HG03175 (cell line): ENCODE measurements around the gene PLA2G6.
"Not testable (repeated sequence)": the region's sequence is repeated elsewhere in the genome, so short reads cannot be mapped to it uniquely, and the experiment has no call there.

Experiments used
- ATAC-seq: cut with Tn5 transposase; IDR thresholded peaks from one replicate; pipeline ENCODE4 v1.9.1; 2021; ENCODE audit warnings: mild to moderate bottlenecking, moderate library complexity; ENCODE audit not compliant: unreplicated experiment

Gene PLA2G6

GRCh38 chr22:38171927-38172831 lies 9.5 kb downstream of the PLA2G6 start:
- ATAC-seq, result no peak

- ATAC-seq, result no peak
Observed at GRCh38 chr22:38170469-38170868, 11.2 kb downstream of the PLA2G6 start.

GRCh38 chr22:38169116-38169515 lies 12.5 kb downstream of the PLA2G6 start:
- no peak for ATAC-seq

- no peak for ATAC-seq
Observed at GRCh38 chr22:38167988-38168407, 13.6 kb downstream of the PLA2G6 start.

GRCh38 chr22:38165922-38166593 lies 15.6 kb downstream of the PLA2G6 start:
- ATAC-seq, result no peak

GRCh38 chr22:38164551-38164918 lies 17.1 kb downstream of the PLA2G6 start:
- no peak for ATAC-seq

GRCh38 chr22:38163844-38164550 lies 17.6 kb downstream of the PLA2G6 start:
- no peak for ATAC-seq

- no peak for ATAC-seq
Observed at GRCh38 chr22:38162881-38163843, 18.5 kb downstream of the PLA2G6 start.

GRCh38 chr22:38155703-38156102 lies 25.9 kb downstream of the PLA2G6 start:
- no peak for ATAC-seq

- ATAC-seq, result not testable (repeated sequence)
Observed at GRCh38 chr22:38154563-38154915, 27.1 kb downstream of the PLA2G6 start.

- ATAC-seq, result no peak
Observed at GRCh38 chr22:38153821-38154562, 27.6 kb downstream of the PLA2G6 start.

GRCh38 chr22:38151126-38151500 lies 30.5 kb downstream of the PLA2G6 start:
- ATAC-seq, result no peak

- ATAC-seq, result no peak
Observed at GRCh38 chr22:38148245-38148644, 33.4 kb downstream of the PLA2G6 start.

- not testable (repeated sequence) for ATAC-seq
Observed at GRCh38 chr22:38146166-38146565, 35.5 kb downstream of the PLA2G6 start.

GRCh38 chr22:38144025-38144405 lies 37.6 kb downstream of the PLA2G6 start:
- ATAC-seq, result no peak

- ATAC-seq, result no peak
Observed at GRCh38 chr22:38142606-38143005, 39.0 kb downstream of the PLA2G6 start.

GRCh38 chr22:38141217-38141973 lies 40.2 kb downstream of the PLA2G6 start:
- no peak for ATAC-seq

GRCh38 chr22:38139901-38140300 lies 41.7 kb downstream of the PLA2G6 start:
- no peak for ATAC-seq

- no peak for ATAC-seq
Observed at GRCh38 chr22:38138961-38139360, 42.7 kb downstream of the PLA2G6 start.
